ENCODE data around the gene HLA-DPB1.

HLA-DPB1 gene

GRCh38 chr6:33088258-33088930 is 12.6 kb downstream of the HLA-DPB1 start:
- in situ Hi-C loops (cut with HindIII; ENCODE audit: low pct_ligation_motif_present, low sequenced_read_pairs): no loop called here
- TF ChIP-seq CTCF (IDR thresholded peaks at IDR 0.05; ENCODE audit: low read depth, low read length, missing control alignments): no peak
- no peaks in the 10 kb centered on the region for H3K27me3 ChIP-seq (replicated peaks)
- H3K4me3 ChIP-seq (ENCODE audit: low read depth, low read length): no peak overlapping the region
- H3K36me3 ChIP-seq (replicated peaks): no peaks in the 10 kb centered on the region
- no peak for DNase-seq
- H3K27ac ChIP-seq: no peak overlapping the region

DNA sequence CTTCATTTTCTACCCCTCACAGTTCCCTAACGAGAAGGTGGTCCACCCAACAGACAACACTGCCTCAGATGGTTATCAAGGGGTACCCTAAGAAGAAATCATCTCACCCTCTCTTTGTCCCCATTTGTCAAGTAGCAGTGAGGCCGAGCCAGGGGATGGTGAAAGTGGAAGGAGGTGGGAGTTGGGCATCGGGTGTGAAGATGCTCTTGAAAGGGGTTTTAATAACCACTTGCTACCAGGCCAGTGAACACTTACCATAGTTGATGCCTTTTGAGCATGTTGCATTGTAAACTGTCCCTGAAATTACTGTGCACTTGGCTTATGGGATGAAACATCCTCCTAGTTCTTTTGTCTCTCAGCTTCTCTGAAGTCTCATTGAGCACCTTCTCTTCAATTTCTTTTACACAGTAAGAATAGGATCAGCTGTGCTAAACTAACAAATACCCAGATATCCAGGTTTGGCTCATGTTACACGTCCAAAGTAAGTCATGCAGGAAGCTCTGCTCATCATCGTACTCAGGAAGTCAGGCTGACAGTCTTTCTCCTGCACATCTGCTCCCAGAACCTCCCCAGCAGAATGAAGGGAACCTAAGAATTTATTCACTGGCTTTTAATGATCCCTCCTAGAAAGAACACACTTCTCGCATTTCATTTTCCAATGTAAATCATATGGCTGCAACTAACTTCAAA is 13.3 kb downstream of the HLA-DPB1 start:
- no peak overlapping the region for H3K4me3 ChIP-seq (ENCODE audit: low read depth, low read length)
- H3K27ac ChIP-seq: no peak overlapping the region
- H3K27me3 ChIP-seq (replicated peaks): no peaks in the 10 kb centered on the region
- no peak for TF ChIP-seq CTCF (IDR thresholded peaks at IDR 0.05; ENCODE audit: low read depth, low read length, missing control alignments)
- no peak for DNase-seq
- H3K36me3 ChIP-seq (replicated peaks): no peaks in the 10 kb centered on the region
- in situ Hi-C loops (cut with HindIII; ENCODE audit: low pct_ligation_motif_present, low sequenced_read_pairs): no loop called here

GRCh38 chr6:33091957-33092356 is 16.2 kb downstream of the HLA-DPB1 start:
- no peaks in the 10 kb centered on the region for H3K27me3 ChIP-seq (replicated peaks)
- no peak for DNase-seq
- H3K27ac ChIP-seq: no peak overlapping the region
- no peaks in the 10 kb centered on the region for H3K36me3 ChIP-seq (replicated peaks)
- no peak overlapping the region for H3K4me3 ChIP-seq (ENCODE audit: low read depth, low read length)
- in situ Hi-C loops (cut with HindIII; ENCODE audit: low pct_ligation_motif_present, low sequenced_read_pairs): no loop called here
- peak; percentile 55 for TF ChIP-seq CTCF (IDR thresholded peaks at IDR 0.05; ENCODE audit: low read depth, low read length, missing control alignments)

- no peak overlapping the region for H3K27ac ChIP-seq
- in situ Hi-C loops (cut with HindIII; ENCODE audit: low pct_ligation_motif_present, low sequenced_read_pairs): no loop called here
- DNase-seq: no peak
- H3K4me3 ChIP-seq (ENCODE audit: low read depth, low read length): no peak overlapping the region
- no peaks in the 10 kb centered on the region for H3K36me3 ChIP-seq (replicated peaks)
- TF ChIP-seq CTCF (IDR thresholded peaks at IDR 0.05; ENCODE audit: low read depth, low read length, missing control alignments): no peak
- peaks cover 2% of the 10 kb centered on the region for H3K27me3 ChIP-seq (replicated peaks)
Measured at GRCh38 chr6:33092385-33092784, 16.6 kb downstream of the HLA-DPB1 start.

- Histone ChIP-seq H3K27me3 (replicated peaks) (peaks cover 7% of the 10 kb centered on the region), H3K36me3 (replicated peaks) (no peaks in the 10 kb centered on the region), H3K4me3 (ENCODE audit: low read depth, low read length) (no peak overlapping the region), H3K27ac (no peak overlapping the region)
- in situ Hi-C loops (cut with HindIII; ENCODE audit: low pct_ligation_motif_present, low sequenced_read_pairs): no loop called here
- DNase-seq: no peak
- no peak for TF ChIP-seq CTCF (IDR thresholded peaks at IDR 0.05; ENCODE audit: low read depth, low read length, missing control alignments)
Measured at GRCh38 chr6:33093855-33094254, 18.1 kb downstream of the HLA-DPB1 start.

All from brain microvascular endothelial cell (primary cell).